M059J (cell line): Measurements from ENCODE around the gene TULP4. TPM values are rescaled to one million over a fixed set of nuclear protein-coding genes. Genes with fewer than 3 reads are reported as not detected.
A peak's percentile ranks its signal among the peaks of the same experiment; 100 is the strongest.
"Not testable (repeated sequence)": the region's sequence is repeated elsewhere in the genome, so short reads cannot be mapped to it uniquely, and the experiment has no call there.

ENCODE experiments used
- DNase-seq: peaks from one replicate; pipeline ENCODE4 v3.0.0-alpha.2; 2012; ENCODE audit warnings: low read depth
- total RNA-seq: library from RNA; depleted of rRNA; stranded (reverse); fragments of >200 nt; shearing (Covaris generic); gene quantifications from 2 replicates; pipeline ENCODE4 v1.2.3, GENCODE V29; 2014

The TULP4 gene
- total RNA-seq, 1 experiment from 2014 or later = 82.3 TPM

DNA sequence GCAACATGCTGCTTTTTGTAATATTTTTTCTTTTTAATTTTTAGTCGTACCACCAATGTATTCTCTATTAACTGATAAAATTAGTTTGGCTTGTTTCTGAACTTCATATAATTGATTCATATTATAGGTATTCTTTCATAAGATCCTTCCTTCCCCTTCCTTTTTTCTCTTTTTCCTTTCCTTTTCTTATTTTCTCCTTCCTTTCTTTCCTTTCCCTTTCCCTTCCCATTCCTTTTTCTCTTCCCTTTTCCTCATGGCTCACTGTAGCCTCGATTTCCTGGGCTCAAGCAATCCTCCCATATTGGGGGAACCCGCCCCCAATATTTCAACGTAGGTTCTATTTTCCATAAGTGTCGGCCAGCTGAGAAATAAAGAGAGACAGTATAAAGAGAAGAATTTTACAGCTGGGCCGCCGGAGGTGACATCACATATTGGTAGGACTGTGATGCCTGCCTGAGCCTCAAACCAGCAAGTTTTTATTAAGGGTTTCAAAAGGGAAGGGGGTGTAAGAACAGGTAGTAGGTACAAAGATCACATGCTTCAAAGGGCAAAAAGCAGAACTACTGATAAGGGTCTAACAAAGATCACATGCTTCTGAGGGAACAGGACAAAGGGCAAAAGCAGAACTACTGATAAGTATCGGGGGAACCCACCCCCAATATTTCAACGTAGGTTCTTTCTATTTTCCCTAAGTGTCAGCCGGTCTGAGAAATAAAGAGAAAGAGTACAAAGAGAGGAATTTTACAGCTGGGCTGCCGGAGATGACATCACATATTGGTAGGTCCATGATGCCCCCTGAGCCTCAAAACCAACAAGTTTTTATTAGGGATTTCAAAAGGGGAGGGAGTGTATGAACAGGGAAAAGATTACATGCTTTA lies 16.1 kb upstream of the TULP4 start:
- not testable (repeated sequence) for DNase-seq

GRCh38 chr6:158296854-158297324 lies 15.4 kb upstream of the TULP4 start:
- DNase-seq = not testable (repeated sequence)

DNA sequence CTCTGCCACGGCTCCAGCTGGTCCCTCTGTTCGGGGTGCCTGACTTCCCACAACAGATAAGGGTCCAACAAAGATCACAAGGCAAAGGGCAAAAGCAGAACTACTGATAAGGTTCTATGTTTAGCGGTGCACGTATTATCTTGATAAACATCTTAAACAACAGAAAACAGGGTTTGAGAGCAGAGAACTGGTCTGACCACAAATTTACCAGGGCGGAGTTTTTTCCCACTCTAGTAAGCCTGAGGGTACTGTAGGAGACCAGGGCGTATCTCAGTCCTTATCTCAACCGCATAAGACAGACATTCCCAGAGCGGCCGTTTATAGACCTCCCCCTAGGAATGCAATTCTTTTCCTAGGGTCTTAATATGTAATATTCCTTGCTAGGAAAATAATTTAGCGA lies 14.6 kb upstream of the TULP4 start:
- not testable (repeated sequence) for DNase-seq

- DNase-seq = peak; percentile 96
These were observed 11.7 kb upstream of the TULP4 start for GRCh38 chr6:158300306-158301143.

DNA sequence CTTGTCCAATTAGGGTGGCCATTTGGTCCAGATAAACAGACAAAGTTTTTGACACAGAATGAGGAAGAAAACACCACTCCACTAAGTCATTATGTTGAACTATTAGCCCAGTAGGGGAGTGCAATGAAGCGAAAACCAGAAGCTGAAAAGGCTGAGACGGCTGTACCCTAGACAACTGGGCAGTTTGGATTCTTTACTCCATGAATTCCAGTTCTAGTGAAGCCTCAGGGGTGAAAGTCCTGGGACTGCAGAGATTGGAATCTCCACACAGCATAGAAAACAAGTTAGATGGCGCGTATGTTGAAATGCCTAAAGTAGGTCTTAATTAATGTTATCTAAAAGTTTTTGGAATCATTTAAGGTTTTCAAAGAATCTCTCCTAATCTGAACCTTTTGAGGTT lies 10.7 kb upstream of the TULP4 start:
- not testable (repeated sequence) for DNase-seq

DNA sequence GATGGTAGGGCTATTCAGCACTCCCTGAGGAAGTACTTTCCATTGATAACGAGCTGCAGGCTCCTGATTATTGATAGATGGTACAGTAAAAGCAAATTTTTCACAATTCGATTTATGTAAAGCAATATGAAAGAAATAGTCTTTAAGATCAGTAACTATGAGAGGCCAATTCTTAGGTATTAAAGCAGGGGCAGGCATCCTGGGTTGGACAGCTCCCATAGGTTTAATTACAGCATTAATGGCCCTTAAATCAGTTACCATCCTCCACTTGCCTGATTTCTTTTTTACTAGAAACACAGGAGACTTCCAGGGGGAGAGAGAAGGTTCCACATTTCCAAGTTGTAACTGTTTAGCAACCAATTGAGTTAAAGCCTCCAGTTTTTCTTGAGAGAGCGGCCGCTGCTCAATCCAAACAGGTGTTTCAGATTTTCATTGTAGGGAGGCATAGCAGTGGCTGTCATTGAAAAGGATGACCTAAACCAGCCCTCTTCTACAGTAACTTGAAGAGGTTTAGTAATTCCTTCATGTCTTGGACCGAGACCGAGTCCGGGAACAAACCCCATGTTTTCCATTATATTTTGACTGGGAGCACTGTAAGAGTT lies 10.0 kb upstream of the TULP4 start:
- DNase-seq = not testable (repeated sequence)

GRCh38 chr6:158303210-158303731 lies 9.0 kb upstream of the TULP4 start:
- DNase-seq = no peak

- DNase-seq = no peak
These were observed 8.0 kb upstream of the TULP4 start for GRCh38 chr6:158304254-158304653.

DNA sequence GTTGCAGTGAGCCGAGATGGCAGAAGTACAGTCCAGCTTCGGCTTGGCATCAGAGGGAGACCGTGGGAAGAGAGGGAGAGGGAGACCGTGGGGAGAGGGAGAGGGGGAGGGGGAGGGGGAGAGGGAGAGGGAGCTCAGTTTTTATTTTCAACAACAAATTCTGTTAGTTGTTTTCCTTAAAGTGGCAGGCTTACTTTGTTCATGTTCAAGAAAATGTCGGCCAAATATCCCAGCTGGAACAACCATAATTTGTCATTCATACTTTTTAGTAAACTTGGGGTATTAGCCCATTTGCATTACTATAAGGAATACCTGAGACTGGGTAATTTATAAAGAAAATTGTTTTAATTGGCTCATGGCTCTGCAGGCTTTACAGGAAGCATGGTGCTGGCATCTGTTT lies 2.5 kb upstream of the TULP4 start:
- no peak for DNase-seq

DNA sequence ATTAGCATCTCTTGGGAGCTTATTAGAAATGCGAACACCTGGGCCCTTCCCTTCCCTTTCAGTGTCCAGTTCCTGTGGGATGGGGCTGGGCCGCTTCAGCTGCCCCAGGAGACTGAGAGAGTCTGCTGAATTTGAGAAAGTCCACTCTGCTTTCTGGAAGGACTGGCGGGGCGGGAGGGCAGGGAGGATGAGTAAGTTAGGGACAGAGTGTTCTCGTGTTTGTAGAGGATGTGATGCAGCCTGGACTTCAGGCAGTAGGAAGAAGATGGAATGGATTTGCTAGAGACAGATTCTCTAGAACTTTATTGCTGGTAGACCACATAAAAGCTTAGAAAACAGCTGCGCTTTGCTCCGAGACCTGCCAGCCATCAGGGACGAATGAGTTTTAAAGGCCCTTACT lies 1.1 kb upstream of the TULP4 start:
- no peak for DNase-seq

DNA sequence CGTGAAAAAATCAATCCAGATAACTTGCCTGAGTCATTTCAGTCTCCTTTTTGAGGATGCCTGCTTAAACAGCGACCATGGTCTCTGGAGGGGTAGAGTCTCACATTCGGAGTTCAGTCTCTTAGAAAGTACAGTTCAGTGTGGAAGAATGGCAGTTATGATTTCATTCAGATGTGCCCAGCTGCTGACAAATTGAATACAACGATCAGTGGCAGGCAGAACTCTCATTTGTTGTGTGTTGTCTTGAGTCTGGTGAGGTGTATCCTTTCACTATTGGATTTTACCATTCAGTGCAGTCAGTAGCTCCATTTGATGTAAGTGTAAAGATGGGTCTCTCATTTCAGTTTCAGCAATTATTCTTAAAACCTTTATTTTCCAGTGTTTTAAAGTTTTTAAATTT lies 639 bp upstream of the TULP4 start:
- DNase-seq = no peak

DNA sequence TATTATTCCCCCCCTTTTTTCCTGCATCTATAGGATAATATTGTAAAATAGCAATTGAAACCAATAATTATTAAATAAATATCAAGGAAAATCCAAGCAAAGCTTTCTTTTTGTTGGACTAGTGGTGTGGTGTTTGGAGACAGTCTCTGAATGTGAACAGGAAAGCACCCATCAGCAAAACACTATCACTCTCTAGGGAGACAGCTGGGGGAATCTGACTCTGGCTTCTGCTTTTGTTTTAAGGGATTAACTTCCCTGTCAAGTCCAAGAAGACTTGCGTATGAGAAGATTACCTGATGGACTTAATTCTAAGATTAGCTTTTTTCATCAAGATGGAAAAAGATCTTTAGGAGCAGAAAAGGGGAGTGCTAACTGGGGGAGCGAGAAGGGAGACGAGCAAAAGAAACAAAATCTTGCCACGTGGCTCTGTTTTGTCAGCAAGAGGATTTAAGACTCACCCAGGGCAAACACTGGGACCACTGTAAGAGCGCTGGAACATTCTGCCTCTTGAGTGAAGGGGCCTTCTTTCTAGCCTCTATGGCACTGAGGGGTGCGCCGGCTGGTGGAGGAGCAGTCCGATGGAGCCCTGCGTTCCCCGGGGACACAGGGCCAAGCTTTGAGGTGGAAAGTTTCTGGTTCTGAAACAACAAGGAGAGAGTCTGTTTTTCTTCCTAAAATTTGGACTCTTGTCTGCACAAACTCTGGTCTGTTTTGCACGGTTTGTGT lies 570 bp downstream of the TULP4 start:
- DNase-seq = no peak

DNA sequence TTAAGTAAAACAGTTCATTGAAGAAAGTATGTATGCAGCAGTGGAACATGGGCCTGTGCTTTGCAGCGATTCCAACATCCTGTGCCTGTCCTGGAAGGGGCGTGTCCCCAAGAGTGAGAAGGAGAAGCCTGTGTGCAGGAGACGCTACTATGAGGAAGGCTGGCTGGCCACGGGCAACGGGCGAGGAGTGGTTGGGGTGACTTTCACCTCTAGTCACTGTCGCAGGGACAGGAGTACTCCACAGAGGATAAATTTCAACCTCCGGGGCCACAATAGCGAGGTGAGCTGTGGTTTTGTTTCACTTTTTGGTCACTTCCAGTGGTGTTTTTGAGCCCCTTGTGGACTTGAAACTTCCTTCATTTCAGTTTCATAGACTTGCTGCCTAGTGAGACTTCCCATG lies 1.7 kb downstream of the TULP4 start:
- DNase-seq = no peak

DNA sequence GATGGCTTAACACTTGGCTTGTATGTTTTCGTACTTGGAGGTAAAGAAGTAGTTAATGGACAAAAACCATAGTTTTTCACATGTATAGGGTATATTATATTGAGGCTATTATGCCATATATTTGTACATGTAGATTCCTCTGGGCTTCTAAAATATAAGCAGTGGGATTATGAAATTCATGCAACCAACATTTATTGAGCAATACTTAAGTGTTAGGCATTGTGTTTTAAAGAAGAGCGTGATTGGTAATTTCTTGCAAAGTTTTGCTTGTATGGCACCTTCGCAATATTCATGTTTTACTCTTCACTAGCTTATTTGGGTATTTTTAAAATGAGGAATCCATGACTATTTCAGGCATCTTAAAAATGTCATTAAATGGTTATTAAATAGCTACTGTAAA lies 2.5 kb downstream of the TULP4 start:
- DNase-seq = no peak

- DNase-seq = peak; percentile 55
These were observed 3.8 kb downstream of the TULP4 start for GRCh38 chr6:158316022-158316421.

DNA sequence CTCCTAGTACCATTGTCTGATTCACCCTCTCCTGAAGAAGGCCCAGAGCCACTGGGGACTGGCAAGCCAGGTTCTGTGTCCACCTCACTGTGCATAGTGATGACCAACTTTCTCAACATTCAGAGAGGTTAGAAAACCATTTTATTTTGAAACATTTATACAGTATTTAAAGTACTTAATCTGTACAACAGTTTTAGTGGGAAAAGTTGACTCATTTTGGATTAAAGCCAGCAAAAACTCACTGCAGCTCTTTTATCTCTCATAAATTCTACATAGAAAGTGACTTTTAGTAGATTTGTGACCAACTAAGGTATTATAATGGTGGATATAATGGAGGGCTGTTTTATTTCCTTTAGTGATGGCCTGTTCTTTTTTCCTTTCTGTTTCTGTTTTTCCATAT lies 9.7 kb downstream of the TULP4 start:
- DNase-seq = peak; percentile 92

GRCh38 chr6:158322400-158322723 lies 10.1 kb downstream of the TULP4 start:
- DNase-seq = no peak

GRCh38 chr6:158322724-158323560 lies 10.7 kb downstream of the TULP4 start:
- DNase-seq = peak; percentile 77

GRCh38 chr6:158323561-158323958 lies 11.3 kb downstream of the TULP4 start:
- DNase-seq = no peak

DNA sequence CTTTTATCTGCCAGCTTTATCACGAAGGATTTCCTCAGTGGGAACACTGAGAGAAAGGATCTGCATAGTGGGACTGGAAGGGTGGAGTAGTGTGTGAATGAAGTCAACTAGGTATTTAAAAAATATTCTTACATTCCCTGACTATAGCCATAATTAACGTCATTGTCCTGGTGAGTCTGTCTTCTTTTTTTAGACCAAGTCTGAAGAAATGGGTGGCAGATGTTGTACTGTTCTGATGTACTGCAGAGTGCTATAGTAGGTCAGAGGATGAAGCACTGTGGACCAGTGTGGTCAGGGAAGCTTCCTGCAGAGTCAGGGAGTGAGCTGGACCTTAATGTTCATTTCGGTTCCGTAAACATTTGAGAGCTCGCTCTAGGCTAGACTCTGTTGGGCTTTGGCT lies 11.9 kb downstream of the TULP4 start:
- no peak for DNase-seq

DNA sequence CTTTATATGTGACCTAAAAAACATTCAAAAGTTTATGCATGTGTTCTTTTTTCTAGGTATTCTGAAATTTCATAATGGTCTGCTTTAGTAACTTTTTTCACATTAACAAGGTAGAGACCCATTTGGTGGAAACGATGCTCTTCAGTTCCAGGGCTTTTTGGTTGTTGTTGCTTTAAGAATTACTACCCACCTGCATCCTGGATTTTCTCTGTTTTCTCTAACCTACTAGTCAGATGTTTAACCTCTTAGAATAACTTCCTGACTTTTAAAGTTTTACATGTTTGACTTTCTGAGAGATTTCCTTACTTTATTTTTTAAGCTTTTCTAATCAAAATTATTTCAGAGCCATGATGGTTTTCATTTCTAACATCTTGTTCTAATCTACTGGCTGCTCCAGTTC lies 14.9 kb downstream of the TULP4 start:
- DNase-seq = no peak
